HEK293 (cell line): ENCODE results near the gene WBP2NL.

ENCODE experiments used
- CTCF ChIA-PET: fragments of 350-600 bp; formaldehyde crosslinking; extraction: SDS; loops from one replicate; lab custom pipeline; 2021; ENCODE audit warnings: antibody characterized with exemption; lab: Yijun Ruan, JAX
- POLR2A ChIA-PET: fragments of 300-600 bp; formaldehyde crosslinking; extraction: SDS; loops from one replicate; lab custom pipeline; 2020; ENCODE audit warnings: antibody characterized with exemption, inconsistent platforms; lab: Yijun Ruan, JAX
- H3K27ac ChIP-seq: fragments of 200-500 bp; sonication (Bioruptor generic); 2 replicates; pipeline ENCODE4 v1.5.1; 2014; ENCODE audit warnings: low read depth, low read length, control low read depth, inconsistent platforms; ENCODE audit errors: extremely low read depth
- H3K36me3 ChIP-seq, 2 experiments: fragments of 200-500 bp in 1 of 2; sonication (Bioruptor generic) in 1 of 2; 1 replicate in 1 of 2; 2 replicates in 1 of 2; pipeline ENCODE4 v1.5.1; 2014 to 2017; ENCODE audit warnings: inconsistent platforms in 2 of 2, low read length in 2 of 2; ENCODE audit not compliant: control insufficient read depth in 2 of 2, insufficient read depth in 1 of 2
- H3K4me1 ChIP-seq: fragments of 200-500 bp; sonication (Bioruptor generic); 2 replicates; pipeline ENCODE4 v1.5.1; 2014; ENCODE audit warnings: mild to moderate bottlenecking, low read length, inconsistent platforms; ENCODE audit not compliant: control insufficient read depth, insufficient read depth
- H3K4me3 ChIP-seq: 2 replicates; pipeline ENCODE4 v1.5.1; 2011; ENCODE audit warnings: low read depth, mild to moderate bottlenecking, control low read depth, low read length, moderate library complexity
- H3K9me3 ChIP-seq: fragments of 200-500 bp; sonication (Bioruptor generic); 2 replicates; pipeline ENCODE4 v1.5.1; 2014; ENCODE audit warnings: low read depth, low read length, inconsistent platforms; ENCODE audit not compliant: control insufficient read depth, insufficient read depth
- GFI1B ChIP-seq: fragments of 450-650 bp; formaldehyde crosslinking; IDR thresholded peaks from 2 replicates; pipeline ENCODE4 v1.5.1; 2016; ENCODE audit warnings: missing biosample characterization, missing genetic modification characterization
- GLIS2 ChIP-seq: fragments of 450-650 bp; formaldehyde crosslinking; IDR thresholded peaks from 2 replicates; pipeline ENCODE4 v1.5.1; 2016; ENCODE audit warnings: missing biosample characterization, missing genetic modification characterization
- OVOL3 ChIP-seq: fragments of 450-650 bp; formaldehyde crosslinking; IDR thresholded peaks from 2 replicates; pipeline ENCODE4 v1.5.1; 2016; ENCODE audit warnings: missing biosample characterization, missing genetic modification characterization
- PRDM10 ChIP-seq: fragments of 450-650 bp; formaldehyde crosslinking; IDR thresholded peaks from 2 replicates; pipeline ENCODE4 v1.5.1; 2016; ENCODE audit warnings: missing biosample characterization, missing genetic modification characterization
- RBAK ChIP-seq: fragments of 450-650 bp; formaldehyde crosslinking; IDR thresholded peaks from 2 replicates; pipeline ENCODE4 v1.5.1; 2016; ENCODE audit warnings: missing biosample characterization, missing genetic modification characterization
- SP2 ChIP-seq: fragments of 450-650 bp; formaldehyde crosslinking; IDR thresholded peaks from 2 replicates; pipeline ENCODE4 v1.5.1; 2016; ENCODE audit warnings: missing biosample characterization, missing genetic modification characterization
- ZBTB49 ChIP-seq: fragments of 450-650 bp; formaldehyde crosslinking; IDR thresholded peaks from 2 replicates; pipeline ENCODE4 v1.5.1; 2016; ENCODE audit warnings: missing biosample characterization, missing genetic modification characterization, low read depth
- ZBTB7A ChIP-seq: fragments of 450-650 bp; formaldehyde crosslinking; IDR thresholded peaks from 2 replicates; pipeline ENCODE4 v1.5.1; 2016; ENCODE audit warnings: low read depth, missing biosample characterization, missing genetic modification characterization
- ZNF132 ChIP-seq: fragments of 450-650 bp; formaldehyde crosslinking; IDR thresholded peaks from 2 replicates; pipeline ENCODE4 v1.5.1; 2017; ENCODE audit warnings: missing biosample characterization, missing genetic modification characterization, borderline replicate concordance
- ZNF155 ChIP-seq: fragments of 450-650 bp; formaldehyde crosslinking; IDR thresholded peaks from 2 replicates; pipeline ENCODE4 v1.5.1; 2016; ENCODE audit warnings: missing biosample characterization, missing genetic modification characterization
- ZNF248 ChIP-seq: fragments of 450-650 bp; formaldehyde crosslinking; IDR thresholded peaks from 2 replicates; pipeline ENCODE4 v1.5.1; 2017; ENCODE audit warnings: missing biosample characterization, missing genetic modification characterization
- ZNF391 ChIP-seq: fragments of 450-650 bp; formaldehyde crosslinking; IDR thresholded peaks from 2 replicates; pipeline ENCODE4 v1.5.1; 2016; ENCODE audit warnings: low read depth, missing biosample characterization, missing genetic modification characterization, borderline replicate concordance
- ZNF394 ChIP-seq: fragments of 450-650 bp; formaldehyde crosslinking; IDR thresholded peaks from 2 replicates; pipeline ENCODE4 v1.5.1; 2016; ENCODE audit warnings: missing biosample characterization, missing genetic modification characterization, mild to moderate bottlenecking, moderate library complexity, borderline replicate concordance
- ZNF521 ChIP-seq: fragments of 450-650 bp; formaldehyde crosslinking; IDR thresholded peaks from 2 replicates; pipeline ENCODE4 v1.5.1; 2017; ENCODE audit warnings: missing biosample characterization, mild to moderate bottlenecking, missing genetic modification characterization
- ZNF585B ChIP-seq: fragments of 450-650 bp; formaldehyde crosslinking; IDR thresholded peaks from 2 replicates; pipeline ENCODE4 v1.5.1; 2016; ENCODE audit warnings: missing biosample characterization, missing genetic modification characterization
- ZNF596 ChIP-seq: fragments of 450-650 bp; IDR thresholded peaks from 2 replicates; pipeline ENCODE4 v1.5.0; 2018; ENCODE audit warnings: missing biosample characterization, mild to moderate bottlenecking, missing genetic modification characterization, moderate library complexity
- ZNF660 ChIP-seq: fragments of 450-650 bp; IDR thresholded peaks from 2 replicates; pipeline ENCODE4 v1.5.1; 2018; ENCODE audit warnings: missing biosample characterization, mild to moderate bottlenecking, missing genetic modification characterization
- ZNF664 ChIP-seq: fragments of 450-650 bp; formaldehyde crosslinking; IDR thresholded peaks from 2 replicates; pipeline ENCODE4 v1.5.1; 2016; ENCODE audit warnings: missing biosample characterization, missing genetic modification characterization
- ZNF785 ChIP-seq: fragments of 450-650 bp; formaldehyde crosslinking; IDR thresholded peaks from 2 replicates; pipeline ENCODE4 v1.5.1; 2016; ENCODE audit warnings: missing biosample characterization, missing genetic modification characterization
- ZNF837 ChIP-seq: fragments of 450-650 bp; formaldehyde crosslinking; IDR thresholded peaks from 2 replicates; pipeline ENCODE4 v1.5.1; 2016; ENCODE audit warnings: missing biosample characterization, missing genetic modification characterization
- ZNF843 ChIP-seq: fragments of 450-650 bp; formaldehyde crosslinking; IDR thresholded peaks from 2 replicates; pipeline ENCODE4 v1.5.1; 2016; ENCODE audit warnings: missing biosample characterization, missing genetic modification characterization
- ZXDB ChIP-seq: fragments of 450-650 bp; formaldehyde crosslinking; IDR thresholded peaks from 2 replicates; pipeline ENCODE4 v1.5.1; 2016; ENCODE audit warnings: missing biosample characterization, missing genetic modification characterization
- TF ChIP-seq, protein P1 (sequence below): fragments of 450-650 bp; formaldehyde crosslinking; IDR thresholded peaks from 2 replicates; pipeline ENCODE4 v1.5.1; 2016; ENCODE audit warnings: missing biosample characterization, missing genetic modification characterization
- TF ChIP-seq, protein P2 (sequence below): fragments of 450-650 bp; formaldehyde crosslinking; IDR thresholded peaks from 2 replicates; pipeline ENCODE4 v1.5.1; 2016; ENCODE audit warnings: missing biosample characterization, missing genetic modification characterization

WBP2NL gene

GRCh38 chr22:42073621-42074041 is 75.0 kb downstream of the WBP2NL start:
- ChIA-PET POLR2A (no interaction called here), CTCF (interaction anchor here (0.7 kb wide), 1 partner anchor 284 kb away, joined by 3 read pairs; no protein-coding TSS in a partner anchor)
- TF ChIP-seq ZNF394 (no peak), ZBTB7A (tag by site-specific recombination) (no peak), ZNF596 (tag by site-specific recombination) (no peak), ZNF837 (tag by site-specific recombination) (no peak), OVOL3 (tag by site-specific recombination) (no peak), ZNF843 (tag by site-specific recombination) (no peak), PRDM10 (no peak), ZNF391 (tag by site-specific recombination) (no peak), ZNF521 (tag by site-specific recombination) (no peak), GFI1B (tag by site-specific recombination) (no peak), ZNF585B (tag by site-specific recombination) (no peak), RBAK (tag by site-specific recombination) (no peak), ZNF248 (no peak), ZNF785 (tag by site-specific recombination) (no peak), ZBTB49 (no peak)
- TF ChIP-seq, protein P1, sequence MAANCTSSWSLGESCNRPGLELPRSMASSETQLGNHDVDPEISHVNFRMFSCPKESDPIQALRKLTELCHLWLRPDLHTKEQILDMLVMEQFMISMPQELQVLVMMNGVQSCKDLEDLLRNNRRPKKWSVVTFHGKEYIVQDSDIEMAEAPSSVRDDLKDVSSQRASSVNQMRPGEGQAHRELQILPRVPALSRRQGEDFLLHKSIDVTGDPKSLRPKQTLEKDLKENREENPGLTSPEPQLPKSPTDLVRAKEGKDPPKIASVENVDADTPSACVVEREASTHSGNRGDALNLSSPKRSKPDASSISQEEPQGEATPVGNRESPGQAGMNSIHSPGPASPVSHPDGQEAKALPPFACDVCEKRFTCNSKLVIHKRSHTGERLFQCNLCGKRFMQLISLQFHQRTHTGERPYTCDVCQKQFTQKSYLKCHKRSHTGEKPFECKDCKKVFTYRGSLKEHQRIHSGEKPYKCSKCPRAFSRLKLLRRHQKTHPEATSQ, result no peak
- Histone ChIP-seq H3K36me3 (peaks cover 4% of the 10 kb centered on the region in 2 experiments; a peak in 2 of 3 replicates), H3K4me1 (peaks cover 2% of the 10 kb centered on the region; the same call in 1 of the 2 replicates), H3K9me3 (no peaks in the 10 kb centered on the region), H3K27ac (no peak overlapping the region), H3K4me3 (no peak overlapping the region)

GRCh38 chr22:42074132-42074811 is 75.7 kb downstream of the WBP2NL start, which contains the start of gene PHETA2:
TSS of gene PHETA2 (plus strand) at chr22:42074248. CDS start at chr22:42077294, 3,046 bp downstream.
- ChIA-PET CTCF (interaction anchor here (0.7 kb wide), 1 partner anchor 283 kb away, joined by 3 read pairs; no protein-coding TSS in a partner anchor), POLR2A (no interaction called here)
- H3K36me3 ChIP-seq, result no peaks in the 10 kb centered on the region; a peak in 1 of 3 replicates
- no peak within 1 kb of the TSS for H3K4me3 ChIP-seq
- no peak for TF ChIP-seq ZXDB (tag by site-specific recombination)
- no peak for TF ChIP-seq ZNF664 (tag by site-specific recombination)
- TF ChIP-seq SP2 (tag by site-specific recombination), result no peak
- no peak for TF ChIP-seq ZNF132 (tag by site-specific recombination)
- TF ChIP-seq ZNF155 (tag by site-specific recombination), result no peak
- 0 out of 2 replicates have a peak, but pooled peaks have one; percentile 11 for TF ChIP-seq GLIS2 (tag by site-specific recombination)
- TF ChIP-seq, protein P2, sequence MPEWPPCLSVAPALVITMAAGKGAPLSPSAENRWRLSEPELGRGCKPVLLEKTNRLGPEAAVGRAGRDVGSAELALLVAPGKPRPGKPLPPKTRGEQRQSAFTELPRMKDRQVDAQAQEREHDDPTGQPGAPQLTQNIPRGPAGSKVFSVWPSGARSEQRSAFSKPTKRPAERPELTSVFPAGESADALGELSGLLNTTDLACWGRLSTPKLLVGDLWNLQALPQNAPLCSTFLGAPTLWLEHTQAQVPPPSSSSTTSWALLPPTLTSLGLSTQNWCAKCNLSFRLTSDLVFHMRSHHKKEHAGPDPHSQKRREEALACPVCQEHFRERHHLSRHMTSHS (tag by site-specific recombination), result no peak
- TF ChIP-seq ZNF660, result no peak
- H3K9me3 ChIP-seq, result no peaks in the 10 kb centered on the region
- H3K4me1 ChIP-seq, result peaks cover 2% of the 10 kb centered on the region; the same call in 1 of the 2 replicates
- no peak within 1 kb of the TSS for H3K27ac ChIP-seq
